DOHH2 (cell line): ENCODE data around the gene SLC25A27.
A peak's percentile ranks its signal among the peaks of the same experiment; 100 is the strongest.

Experiments
- EZH2phosphoT487 ChIP-seq: fragments of 200-600 bp; sonication (generic); IDR thresholded peaks from 2 replicates; pipeline ENCODE4 v1.6.1; 2017; ENCODE audit warnings: borderline replicate concordance, mild to moderate bottlenecking, antibody characterized with exemption, low read length, moderate library complexity, mixed read lengths
- TF ChIP-seq, protein P1 (sequence below): fragments of 200-600 bp; sonication (generic); IDR thresholded peaks from one replicate; pipeline ENCODE4 v1.5.1; 2014; ENCODE audit warnings: antibody characterized with exemption, mild to moderate bottlenecking, low read depth, low read length; ENCODE audit not compliant: poor library complexity, severe bottlenecking

DNA sequence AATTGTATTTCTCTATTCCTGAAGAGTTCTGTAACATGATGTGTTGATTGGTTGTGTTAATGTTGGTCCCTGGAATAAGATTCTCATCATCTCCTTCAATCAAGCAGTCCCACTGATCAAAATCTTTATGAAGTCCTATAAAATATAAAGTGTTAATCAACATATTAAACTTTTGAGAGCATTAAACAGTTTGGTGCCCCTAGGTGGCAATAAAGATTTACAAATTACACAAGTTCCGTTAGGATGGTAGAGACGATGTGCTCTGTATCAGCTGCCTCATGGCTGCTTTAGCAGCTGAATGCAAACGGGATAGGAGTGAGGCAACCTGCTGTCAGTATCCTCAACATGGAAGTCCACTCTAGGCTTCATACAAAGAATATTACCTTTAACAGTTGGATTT lies 51.8 kb downstream of the SLC25A27 start:
- TF ChIP-seq, protein P1, sequence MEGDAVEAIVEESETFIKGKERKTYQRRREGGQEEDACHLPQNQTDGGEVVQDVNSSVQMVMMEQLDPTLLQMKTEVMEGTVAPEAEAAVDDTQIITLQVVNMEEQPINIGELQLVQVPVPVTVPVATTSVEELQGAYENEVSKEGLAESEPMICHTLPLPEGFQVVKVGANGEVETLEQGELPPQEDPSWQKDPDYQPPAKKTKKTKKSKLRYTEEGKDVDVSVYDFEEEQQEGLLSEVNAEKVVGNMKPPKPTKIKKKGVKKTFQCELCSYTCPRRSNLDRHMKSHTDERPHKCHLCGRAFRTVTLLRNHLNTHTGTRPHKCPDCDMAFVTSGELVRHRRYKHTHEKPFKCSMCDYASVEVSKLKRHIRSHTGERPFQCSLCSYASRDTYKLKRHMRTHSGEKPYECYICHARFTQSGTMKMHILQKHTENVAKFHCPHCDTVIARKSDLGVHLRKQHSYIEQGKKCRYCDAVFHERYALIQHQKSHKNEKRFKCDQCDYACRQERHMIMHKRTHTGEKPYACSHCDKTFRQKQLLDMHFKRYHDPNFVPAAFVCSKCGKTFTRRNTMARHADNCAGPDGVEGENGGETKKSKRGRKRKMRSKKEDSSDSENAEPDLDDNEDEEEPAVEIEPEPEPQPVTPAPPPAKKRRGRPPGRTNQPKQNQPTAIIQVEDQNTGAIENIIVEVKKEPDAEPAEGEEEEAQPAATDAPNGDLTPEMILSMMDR = peak; percentile 35
- no peak for TF ChIP-seq EZH2phosphoT487
